Transverse colon (tissue), 4 donors: ENCODE measurements around the gene RTEL1. TPM values are rescaled to one million over a fixed set of nuclear protein-coding genes. Genes with fewer than 3 reads are reported as not detected.
"Not testable (repeated sequence)": the region's sequence is repeated elsewhere in the genome, so short reads cannot be mapped to it uniquely, and the experiment has no call there.

Experiments used
- DNase-seq: peaks from one replicate; pipeline ENCODE4 v3.0.0-alpha.2; 2019
- H3K27ac ChIP-seq, 4 donors: fragments of 200-600 bp; sonication (generic); 2 replicates each; pipeline ENCODE4 v1.5.1; 2016 to 2018; ENCODE audit warnings: inconsistent platforms in 4 of 4
- H3K27me3 ChIP-seq: fragments of 200-600 bp; sonication (generic); 2 replicates; pipeline ENCODE4 v1.5.1; 2017; ENCODE audit warnings: inconsistent platforms
- H3K36me3 ChIP-seq, 4 donors: fragments of 200-600 bp; sonication (generic); 2 replicates each; pipeline ENCODE4 v1.5.1; 2017 to 2019; ENCODE audit warnings: inconsistent platforms in 4 of 4
- H3K4me1 ChIP-seq, 4 donors: fragments of 200-600 bp; sonication (generic); 2 replicates each; pipeline ENCODE4 v1.5.1; 2017 to 2020; ENCODE audit warnings: inconsistent platforms in 4 of 4
- H3K4me3 ChIP-seq, 4 donors: fragments of 200-600 bp; sonication (generic); 1 replicate in 1 of 4; 2 replicates in 3 of 4; pipeline versions ENCODE4 v1.5.1 to v1.6.1; 2017 to 2019; ENCODE audit warnings: inconsistent platforms in 4 of 4
- H3K9me3 ChIP-seq, 2 donors: fragments of 200-600 bp; sonication (generic); 2 replicates each; pipeline ENCODE4 v1.5.1; 2017 to 2019; ENCODE audit warnings: inconsistent platforms in 2 of 2
- CTCF ChIP-seq, 5 experiments: fragments of 200-600 bp in 3 of 5; fragments of 450-650 bp in 2 of 5; sonication (generic) in 3 of 5; IDR thresholded peaks; 1 replicate in 2 of 5; 2 replicates in 3 of 5; pipeline ENCODE4 v1.5.1; 2016 to 2017; ENCODE audit warnings: antibody characterized with exemption in 5 of 5, inconsistent platforms in 3 of 5, mild to moderate bottlenecking in 2 of 5, moderate library complexity in 1 of 5
- EP300 ChIP-seq: sonication (generic); formaldehyde crosslinking; IDR thresholded peaks from one replicate; pipeline ENCODE4 v1.6.1; 2017; ENCODE audit warnings: antibody characterized with exemption, low read depth
- POLR2A ChIP-seq: fragments of 450-650 bp; IDR thresholded peaks from one replicate; pipeline ENCODE4 v1.6.1; 2016; ENCODE audit warnings: antibody characterized with exemption, mild to moderate bottlenecking, moderate library complexity
- POLR2AphosphoS5 ChIP-seq, 3 donors: sonication (generic); formaldehyde crosslinking; IDR thresholded peaks; one replicate each; pipeline ENCODE4 v1.6.1; 2016; ENCODE audit warnings: antibody characterized with exemption in 3 of 3
- WGBS, 2 donors: methylation state at CpG; one replicate each; pipeline ENCODE4 v1.1.5; 2018; ENCODE audit warnings: low coverage in 1 of 2; 5-methylcytosine and 5-hydroxymethylcytosine counted together
- in situ Hi-C, 4 donors: fragments of 200-750 bp; cut with MboI; loops; one replicate each; pipeline versions ENCODE4 v1.15.0 to v1.15.1; 2017; ENCODE audit warnings: low sequenced_read_pairs in 3 of 4, low pct_ligation_motif_present in 1 of 4, low pct_unique_long_range_greater_than_20kb in 1 of 4
- intact Hi-C: fragments of 100-400 bp; cut with DNase I; formaldehyde crosslinking; loops from one replicate; pipeline ENCODE4 v1.15.1; 2023; ENCODE audit warnings: low total_unique reads
- total RNA-seq, 4 donors: library from RNA; depleted of rRNA; stranded (reverse); fragments of >200 nt; gene quantifications; one replicate each; pipeline ENCODE4 v1.1.0, GENCODE V29; 2016

Gene RTEL1
- total RNA-seq, 4 donors from 2014 or later, result 18.8 to 84.9 (median 24.1) TPM

- Histone ChIP-seq H3K9me3 (no peaks in the 10 kb centered on the region), H3K27ac (no peak overlapping the region), H3K27me3 (no peaks in the 10 kb centered on the region), H3K36me3 (peaks cover 0 to 10% (median 0%) of the 10 kb centered on the region in 4 donors), H3K4me3 (no peak overlapping the region), H3K4me1 (no peaks in the 10 kb centered on the region)
- in situ Hi-C loops, result no loop called here
- no peak for DNase-seq
- 67% methylated on average over 18 of the region's 18 CpGs; no CpG with 5 or more reads in 1 of the 2 donors for WGBS, 2 donors
- intact Hi-C loops, result no loop called here
- TF ChIP-seq CTCF (IDR thresholded peaks at IDR 0.05) (no peak), EP300 (no peak), POLR2AphosphoS5 (IDR thresholded peaks at IDR 0.05) (no peak), POLR2A (no peak)
These were observed 6.9 kb downstream of the RTEL1 start for GRCh38 chr20:63664861-63665594.

- no peak for DNase-seq
- in situ Hi-C loops, result no loop called here
- H3K4me1 ChIP-seq, result no peaks in the 10 kb centered on the region
- intact Hi-C loops, result no loop called here
- H3K9me3 ChIP-seq, result no peaks in the 10 kb centered on the region
- H3K27ac ChIP-seq, result no peak overlapping the region
- no peaks in the 10 kb centered on the region for H3K27me3 ChIP-seq
- TF ChIP-seq POLR2A, result no peak
- no peak for TF ChIP-seq EP300
- TF ChIP-seq CTCF (IDR thresholded peaks at IDR 0.05), result no peak
- TF ChIP-seq POLR2AphosphoS5 (IDR thresholded peaks at IDR 0.05), result no peak
- 87% methylated on average over 12 of the region's 14 CpGs; no CpG with 5 or more reads in 1 of the 2 donors for WGBS, 2 donors
- H3K4me3 ChIP-seq, result no peak overlapping the region
- H3K36me3 ChIP-seq, result peaks cover 0 to 10% (median 0%) of the 10 kb centered on the region in 4 donors
These were observed 7.6 kb downstream of the RTEL1 start for GRCh38 chr20:63665708-63666107.

GRCh38 chr20:63667858-63668257, 9.7 kb downstream of the RTEL1 start:
- peaks cover 0 to 10% (median 0%) of the 10 kb centered on the region in 4 donors for H3K36me3 ChIP-seq

GRCh38 chr20:63668351-63668750, 10.2 kb downstream of the RTEL1 start:
- in situ Hi-C loops (no loop called here), intact Hi-C loops (no loop called here)
- Histone ChIP-seq H3K27ac (no peak overlapping the region), H3K27me3 (no peaks in the 10 kb centered on the region), H3K4me3 (no peak overlapping the region), H3K9me3 (no peaks in the 10 kb centered on the region), H3K36me3 (peaks cover 0 to 10% (median 0%) of the 10 kb centered on the region in 4 donors), H3K4me1 (no peaks in the 10 kb centered on the region)
- 96% methylated on average over 8 to 11 of the region's 11 CpGs for WGBS, 2 donors
- TF ChIP-seq EP300 (no peak), POLR2AphosphoS5 (IDR thresholded peaks at IDR 0.05) (no peak), POLR2A (no peak), CTCF (IDR thresholded peaks at IDR 0.05) (no peak)
- no peak for DNase-seq

More at GRCh38 chr20:63667858-63668257, 9.7 kb downstream of the RTEL1 start:
- no peak overlapping the region for H3K27ac ChIP-seq
- no peak for TF ChIP-seq EP300
- no peak for TF ChIP-seq CTCF (IDR thresholded peaks at IDR 0.05)
- no peak for TF ChIP-seq POLR2AphosphoS5 (IDR thresholded peaks at IDR 0.05)
- no peak for TF ChIP-seq POLR2A
- no peaks in the 10 kb centered on the region for H3K9me3 ChIP-seq
- H3K27me3 ChIP-seq, result no peaks in the 10 kb centered on the region
- 91 to 95% methylated on average over 6 to 16 of the region's 16 CpGs for WGBS, 2 donors
- intact Hi-C loops, result no loop called here
- DNase-seq, result no peak
- H3K4me3 ChIP-seq, result no peak overlapping the region
- H3K4me1 ChIP-seq, result no peaks in the 10 kb centered on the region
- in situ Hi-C loops, result no loop called here

- H3K27ac ChIP-seq, DNase-seq, in situ Hi-C loops, H3K27me3 ChIP-seq, H3K4me1 ChIP-seq, H3K4me3 ChIP-seq, H3K9me3 ChIP-seq, intact Hi-C loops: not testable (repeated sequence)
- WGBS, 2 donors, result 95% methylated on average over 12 of the region's 12 CpGs; no CpG with 5 or more reads in 1 of the 2 donors
- peaks cover 0 to 10% (median 0%) of the 10 kb centered on the region in 4 donors for H3K36me3 ChIP-seq
These were observed 13.6 kb downstream of the RTEL1 start for GRCh38 chr20:63671695-63672094.
